ENCODE results near the gene ANKRD13A.

- TF ChIP-seq EP300 (IDR thresholded peaks at IDR 0.05) (no peak), POLR2A (IDR thresholded peaks at IDR 0.05) (no peak)
Observed at GRCh38 chr12:109958374-109958773, 40.9 kb upstream of the ANKRD13A start.

Data from sigmoid colon (tissue), 4 donors.